ENCODE results near the gene RPS19.

GRCh38 chr19:41848666-41849065 lies 11.4 kb upstream of the RPS19 start:
- TF ChIP-seq CTCF (optimal IDR thresholded peaks at IDR 0.05 in 1 of 3, IDR thresholded peaks at IDR 0.05 in 1 of 3, conservative IDR thresholded peaks at IDR 0.05 in 1 of 3; ENCODE audit: extremely low read depth in 1 of 3, insufficient read depth in 2 of 3, low read length in 3 of 3) (no peak), EZH2 (IDR thresholded peaks at IDR 0.05; ENCODE audit: low read length) (no peak)

All from keratinocyte (primary cell).